ENCODE data around the gene OR6B1. TPM values are rescaled to one million over a fixed set of nuclear protein-coding genes. Genes with fewer than 3 reads are reported as not detected.

Gene OR6B1
- not detected in 2 replicates for total RNA-seq (2014; rRNA removed; shearing (Covaris generic))

GRCh38 chr7:144000020-144000419 lies at the start of gene OR6B1:
OR6B1 (plus strand) TSS chr7:144000320; CDS start chr7:144003997, 3,677 bp downstream.
- DNase-seq (ENCODE audit: low spot score), result no peak

DNA sequence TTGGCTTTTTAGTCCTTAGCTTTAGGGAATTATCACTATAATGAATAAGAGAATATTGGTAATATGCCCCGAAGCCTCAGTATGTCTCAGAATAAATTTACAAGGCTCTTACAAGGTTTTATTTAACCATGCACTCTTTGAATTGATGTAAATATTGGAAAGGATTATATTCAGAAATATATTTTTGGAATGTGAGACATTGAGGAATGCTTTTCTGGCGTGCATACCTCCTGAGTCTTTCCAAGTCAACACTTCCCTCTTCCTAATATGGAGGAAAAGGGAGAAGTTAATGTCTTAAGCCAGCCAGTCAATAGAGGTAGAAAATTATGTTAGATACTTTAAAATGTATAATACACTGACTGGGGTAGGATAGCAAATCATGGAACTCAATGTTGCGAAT lies 46.7 kb upstream of the OR6B1 start:
- DNase-seq (ENCODE audit: low spot score), result no peak

DNA sequence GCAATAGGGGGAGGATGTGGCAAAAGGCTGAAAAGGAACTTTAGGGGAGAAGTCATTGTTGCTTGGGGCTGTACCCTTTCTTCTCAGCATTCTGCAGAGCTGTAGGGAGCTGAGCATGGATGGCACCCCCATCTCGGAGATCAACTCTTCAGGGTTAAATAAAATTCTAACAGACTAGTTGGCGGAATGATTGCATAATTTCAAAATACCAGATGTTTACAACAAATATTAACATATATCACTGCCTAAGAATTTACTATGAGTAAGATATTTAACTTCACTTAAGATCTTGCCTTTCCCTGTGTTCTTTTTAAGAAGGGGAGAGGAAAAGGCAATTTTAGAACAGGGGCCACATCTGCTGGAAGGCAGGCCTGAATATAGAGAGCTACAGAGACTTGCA lies 46.0 kb upstream of the OR6B1 start:
- DNase-seq (ENCODE audit: low spot score), result no peak

DNA sequence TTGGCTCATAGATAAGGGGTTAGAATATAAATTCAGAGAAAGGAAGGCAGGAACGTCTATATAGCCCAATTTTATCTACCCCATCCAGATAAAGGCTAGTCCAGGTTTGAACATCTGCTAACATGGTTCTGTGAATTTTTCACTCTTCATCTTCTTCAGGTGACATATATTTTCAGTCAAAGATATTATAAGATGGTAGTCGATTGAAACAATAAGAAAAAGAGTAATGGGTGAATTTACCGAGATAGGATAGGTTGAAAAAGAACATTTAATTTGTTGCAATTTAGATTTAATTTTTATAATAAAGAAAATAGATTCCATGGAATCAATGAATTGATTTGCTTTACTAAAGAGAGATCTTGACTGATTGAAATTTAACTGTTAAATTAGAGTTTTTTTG lies 45.6 kb upstream of the OR6B1 start, which contains the start of gene OR2F1:
OR2F1 (plus strand) TSS at position 301 of the 400 bp plus-strand sequence. CDS start 5,127 bp downstream, outside the sequence.
- DNase-seq (ENCODE audit: low spot score), result no peak

DNA sequence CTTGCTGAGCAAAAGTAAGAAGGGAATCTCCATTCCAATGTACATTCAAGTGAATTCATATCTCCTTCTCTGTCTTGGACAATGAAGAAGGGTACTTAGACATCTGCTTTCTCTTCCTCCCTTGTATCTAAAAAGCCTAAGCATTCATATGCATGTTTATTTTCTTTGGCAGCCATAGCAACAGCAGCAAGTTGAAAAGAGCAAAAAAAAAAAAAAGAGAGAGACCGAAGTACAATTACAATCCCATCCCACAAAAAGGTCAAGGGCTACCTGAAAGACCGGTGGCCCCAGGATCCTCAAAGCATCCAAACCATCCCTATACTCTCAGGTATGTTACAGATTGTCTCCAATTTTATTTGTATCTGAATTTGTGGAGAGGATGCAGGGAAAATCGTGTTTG lies 41.3 kb upstream of the OR6B1 start:
- no peak for DNase-seq (ENCODE audit: low spot score)

DNA sequence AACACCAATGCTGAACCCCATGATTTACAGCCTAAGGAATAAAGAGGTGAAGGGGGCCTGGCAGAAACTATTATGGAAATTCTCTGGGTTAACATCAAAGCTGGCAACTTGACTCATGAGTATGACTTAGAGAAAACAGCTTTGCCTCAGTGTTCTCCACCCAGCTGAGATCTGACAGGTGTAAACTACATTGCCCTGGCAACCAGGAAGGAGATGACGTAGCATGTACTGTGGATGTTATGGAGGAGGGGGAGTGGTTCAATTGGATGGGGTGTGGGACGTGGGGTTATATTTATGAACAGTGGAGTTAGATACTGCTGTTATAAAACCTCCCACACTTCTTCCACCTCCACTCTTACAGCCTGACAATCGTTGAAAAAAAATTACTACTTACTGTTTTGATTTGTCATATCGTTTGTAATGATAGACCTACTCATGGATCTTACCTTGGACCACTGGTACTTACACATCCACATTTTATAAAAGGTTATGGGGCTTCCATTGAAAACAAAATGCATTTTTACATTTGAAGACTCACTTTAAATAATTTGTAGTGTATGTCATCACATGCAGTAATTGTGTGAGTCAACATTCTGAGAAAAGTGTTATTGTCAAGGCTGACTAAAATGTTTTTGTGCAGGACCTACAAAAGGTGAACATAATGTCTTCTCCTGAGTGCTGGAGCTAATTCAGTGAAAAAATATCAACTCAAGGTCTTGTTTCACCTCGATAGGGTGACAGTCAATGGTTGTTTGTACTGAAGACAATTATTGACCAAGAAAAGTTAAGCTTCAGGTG lies 39.1 kb upstream of the OR6B1 start:
- no peak for DNase-seq (ENCODE audit: low spot score)

- DNase-seq (ENCODE audit: low spot score), result no peak
Observed at GRCh38 chr7:143965280-143965679, 34.8 kb upstream of the OR6B1 start.

- no peak for DNase-seq (ENCODE audit: low spot score)
Observed at GRCh38 chr7:143967398-143967797, 32.7 kb upstream of the OR6B1 start.

GRCh38 chr7:143973870-143974416 lies 26.2 kb upstream of the OR6B1 start:
- no peak for DNase-seq (ENCODE audit: low spot score)

GRCh38 chr7:143974459-143974858 lies 25.7 kb upstream of the OR6B1 start:
- DNase-seq (ENCODE audit: low spot score), result no peak

DNA sequence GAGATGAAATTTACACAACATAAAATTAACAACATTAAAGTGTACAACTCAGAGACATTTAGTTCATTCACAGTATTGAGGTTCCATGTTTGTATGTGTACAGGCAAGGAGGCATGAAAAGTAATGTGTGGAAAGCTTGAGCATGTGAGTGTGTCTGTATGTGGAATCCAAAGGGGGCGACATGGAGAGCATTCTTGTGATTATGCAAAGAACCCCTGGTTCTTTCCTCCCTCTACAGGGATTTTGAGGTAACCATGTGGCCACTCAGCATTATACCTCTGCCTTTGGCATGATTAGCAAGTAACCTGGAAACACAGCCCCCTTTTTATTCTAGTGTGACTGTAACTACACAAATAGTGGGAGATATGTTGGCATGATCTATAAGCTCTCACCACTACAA lies 24.5 kb upstream of the OR6B1 start:
- no peak for DNase-seq (ENCODE audit: low spot score)

GRCh38 chr7:143978585-143978984 lies 21.5 kb upstream of the OR6B1 start:
- DNase-seq (ENCODE audit: low spot score), result no peak

DNA sequence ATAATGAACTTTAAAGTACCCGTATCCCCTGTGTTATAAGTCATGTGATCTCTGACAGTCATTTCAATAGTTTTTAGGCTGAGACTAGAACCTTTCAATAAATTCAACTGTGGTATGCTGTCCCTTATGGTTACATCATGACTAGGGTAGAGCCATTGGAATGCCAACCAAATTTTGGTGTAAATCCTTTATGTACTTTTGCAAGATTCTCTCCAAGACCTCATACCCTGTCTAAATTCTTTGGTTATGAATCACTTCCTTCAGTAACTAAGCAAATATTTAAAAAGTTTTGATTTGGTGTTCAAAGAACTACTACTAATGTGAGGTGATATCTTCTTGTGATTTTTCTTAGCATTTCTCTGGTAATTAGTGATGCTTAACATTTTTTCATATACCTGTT lies 20.8 kb upstream of the OR6B1 start:
- DNase-seq (ENCODE audit: low spot score), result peak; percentile 72

DNA sequence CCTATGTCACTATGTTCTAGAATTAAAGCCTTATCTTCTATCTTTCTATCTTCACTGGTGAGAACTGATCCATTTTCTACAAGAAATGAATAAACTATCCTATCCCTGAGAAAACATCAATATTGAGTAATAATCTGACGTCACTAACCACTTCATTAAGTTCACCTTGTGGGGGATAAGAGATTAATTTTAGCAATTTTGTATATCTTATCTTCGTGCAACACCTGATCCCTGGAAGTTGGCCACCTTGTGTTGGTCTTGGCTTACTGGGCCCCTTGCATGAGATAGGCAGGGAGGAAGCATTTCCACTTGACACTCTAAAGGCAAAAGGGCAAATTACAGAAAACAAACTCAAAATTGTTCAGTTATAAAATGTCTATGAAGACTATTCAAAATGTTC lies 20.1 kb upstream of the OR6B1 start:
- no peak for DNase-seq (ENCODE audit: low spot score)

- peak; percentile 22 for DNase-seq (ENCODE audit: low spot score)
Observed at GRCh38 chr7:143980746-143981510, 19.2 kb upstream of the OR6B1 start.

DNA sequence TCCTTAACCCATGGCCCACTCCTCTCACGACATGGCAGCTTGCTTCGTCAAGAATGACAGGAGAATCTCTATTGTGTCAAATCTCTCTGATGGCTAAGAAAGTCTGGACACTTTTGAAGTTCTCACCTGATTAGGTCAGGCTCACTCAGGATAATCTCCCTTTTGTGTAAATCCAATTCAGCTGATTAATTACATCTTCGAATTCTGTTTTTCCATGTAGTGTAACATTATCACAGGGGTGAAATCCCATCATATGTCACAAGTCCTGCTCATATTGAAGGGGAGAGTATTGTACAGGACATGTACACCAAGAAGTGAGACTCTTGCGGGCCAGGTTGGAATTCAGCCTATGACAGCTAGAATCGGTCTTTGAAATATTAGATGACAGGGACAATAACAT lies 16.2 kb upstream of the OR6B1 start:
- DNase-seq (ENCODE audit: low spot score), result no peak

DNA sequence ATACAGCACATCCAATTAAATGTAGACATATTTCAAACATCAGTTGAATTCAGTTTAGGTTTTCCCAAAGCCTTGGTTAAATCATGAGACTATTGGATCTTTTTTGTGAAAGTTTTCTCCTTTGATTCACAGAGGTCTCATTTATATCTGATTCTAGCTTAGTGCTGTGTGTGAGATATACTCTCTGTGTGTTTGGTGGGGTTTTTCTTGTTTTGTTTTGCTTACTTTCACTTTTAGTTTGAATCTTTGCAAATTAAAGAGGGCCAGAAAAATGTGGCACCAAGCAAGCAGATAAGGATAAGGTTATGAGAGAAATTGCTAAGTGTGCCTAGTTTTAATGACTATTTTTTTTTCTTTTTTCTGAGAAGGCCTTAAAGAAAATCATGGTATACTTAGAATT lies 12.6 kb upstream of the OR6B1 start:
- no peak for DNase-seq (ENCODE audit: low spot score)

DNA sequence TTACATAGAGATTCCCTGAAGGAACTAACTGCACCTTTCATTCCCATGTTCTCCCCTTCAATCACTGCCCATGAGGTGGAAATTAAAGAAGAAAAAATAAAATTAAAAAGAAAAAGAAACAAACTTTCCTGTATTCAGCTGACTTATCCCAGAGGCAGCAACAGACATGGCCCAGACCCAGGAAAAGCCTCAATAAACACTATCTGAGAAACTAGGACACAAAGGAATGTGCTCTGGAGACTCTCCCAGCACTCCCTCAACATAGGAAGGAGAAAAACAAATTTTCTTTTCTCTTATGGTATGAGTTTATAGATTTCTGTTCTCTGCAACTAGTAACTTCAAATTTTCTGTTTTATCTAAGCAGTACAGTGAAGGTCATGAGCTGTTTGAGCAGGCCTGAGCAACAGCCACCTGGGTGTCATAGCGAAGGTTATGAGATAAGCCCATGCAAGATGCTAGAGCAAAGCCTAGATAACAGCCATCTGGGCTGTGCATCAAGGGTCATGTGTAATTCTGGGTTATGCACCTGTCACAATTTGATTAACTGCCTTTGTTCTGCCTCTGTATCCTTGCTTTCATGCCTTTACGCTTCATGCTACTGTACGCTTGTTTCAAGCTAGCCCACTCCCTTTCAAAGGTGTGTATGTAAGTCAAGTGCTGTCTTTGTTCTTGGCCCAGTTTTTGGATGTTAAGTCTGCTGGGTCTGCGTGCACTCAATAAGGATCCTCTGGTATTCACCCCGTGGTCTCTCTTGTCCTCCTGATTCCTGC lies 11.0 kb upstream of the OR6B1 start:
- DNase-seq (ENCODE audit: low spot score), result no peak

DNA sequence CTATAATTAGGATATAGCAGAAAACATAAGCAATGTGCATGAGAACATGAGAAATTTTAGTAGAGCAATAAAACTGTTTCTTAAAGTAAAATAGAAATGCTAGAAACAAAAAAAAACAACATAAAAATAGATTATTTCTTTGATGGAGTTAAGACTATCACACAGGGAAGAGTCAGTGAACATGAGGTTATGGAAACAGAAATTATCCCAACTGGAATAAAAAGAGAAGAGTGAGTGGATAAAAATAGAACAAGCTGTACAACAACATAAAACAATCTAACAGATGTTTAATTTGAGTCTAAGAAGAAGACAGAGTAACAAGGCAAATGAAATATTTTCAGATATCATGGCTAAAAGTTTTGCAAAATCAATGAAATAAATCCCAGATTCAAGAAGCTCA lies 7.5 kb upstream of the OR6B1 start:
- no peak for DNase-seq (ENCODE audit: low spot score)

DNA sequence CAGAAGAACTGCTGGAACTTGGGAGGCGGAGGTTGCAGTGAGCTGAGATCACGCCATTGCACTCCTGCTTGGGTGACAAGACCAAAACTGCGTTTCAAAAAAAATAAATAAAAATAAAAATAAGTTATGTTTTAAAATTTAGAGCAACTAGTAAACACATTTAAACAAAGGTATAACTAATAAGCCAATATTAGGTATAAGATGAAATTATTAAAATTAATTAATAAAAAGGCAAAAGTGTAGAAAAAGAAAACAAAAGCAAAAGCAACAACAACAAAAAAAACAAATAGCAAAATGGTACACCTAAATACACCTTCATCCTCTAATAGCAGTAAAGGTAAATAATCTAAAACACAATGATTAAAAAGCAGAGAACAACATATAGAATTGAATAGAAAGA lies 6.2 kb upstream of the OR6B1 start:
- DNase-seq (ENCODE audit: low spot score), result no peak

- no peak for DNase-seq (ENCODE audit: low spot score)
Observed at GRCh38 chr7:144001543-144001942, 1.4 kb downstream of the OR6B1 start.

GRCh38 chr7:144004703-144005102 lies 4.6 kb downstream of the OR6B1 start:
- no peak for DNase-seq (ENCODE audit: low spot score)
